ENCODE data around the gene MARCKS. TPM values are rescaled to one million over a fixed set of nuclear protein-coding genes. Genes with fewer than 3 reads are reported as not detected.

MARCKS gene
- total RNA-seq, 1 experiment from 2014 or later, result 95.9 TPM

- ChIA-PET CTCF (interaction anchor here (0.6 kb wide), 1 partner anchor 58 kb away, joined by 6 read pairs; no protein-coding TSS in a partner anchor), POLR2A (ENCODE audit: low non-redundant PET) (no interaction called here)
- BruUV-seq (replicated peaks), result no TSS peak
Observed at GRCh38 chr6:113821445-113821844, 35.7 kb upstream of the MARCKS start.

DNA sequence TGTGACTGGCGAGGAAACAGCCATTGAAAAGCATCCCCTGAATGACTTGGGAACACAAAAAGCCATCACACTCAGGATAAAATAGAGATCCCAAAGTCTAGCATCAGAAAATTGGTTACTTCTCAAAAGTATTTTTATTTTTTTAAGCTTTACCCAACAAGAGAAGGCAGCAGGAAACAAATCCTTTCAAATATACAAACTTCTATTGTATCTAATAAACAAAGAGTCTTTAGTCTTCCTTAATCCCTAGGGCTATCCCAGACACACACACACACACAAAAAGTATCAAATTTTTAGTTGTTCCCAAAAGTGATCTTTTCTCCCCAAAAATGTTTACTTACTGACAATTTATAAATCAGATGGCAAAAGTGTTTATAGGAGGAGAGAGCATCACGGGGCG is 33.2 kb upstream of the MARCKS start:
- ChIA-PET CTCF (no interaction called here), POLR2A (ENCODE audit: low non-redundant PET) (no interaction called here)
- Histone ChIP-seq H3K36me3 (ENCODE audit: insufficient read depth, low read length, poor library complexity, severe bottlenecking) (no peaks in the 10 kb centered on the region), H3K4me1 (ENCODE audit: insufficient read depth, low read length, poor library complexity, severe bottlenecking) (peaks cover 7% of the 10 kb centered on the region), H3K27ac (ENCODE audit: low read depth, low read length, poor library complexity, severe bottlenecking) (no peak overlapping the region), H3K27me3 (replicated peaks; ENCODE audit: insufficient read depth, low read depth, low read length, poor library complexity) (no peaks in the 10 kb centered on the region), H3K4me3 (ENCODE audit: low read depth, low read length, poor library complexity, severe bottlenecking) (no peak overlapping the region), H3K9me3 (ENCODE audit: low read depth, low read length, poor library complexity, severe bottlenecking) (no peaks in the 10 kb centered on the region)
- BruUV-seq (replicated peaks), result no TSS peak
- TF ChIP-seq CTCF (conservative IDR thresholded peaks at IDR 0.05; ENCODE audit: low read depth, low read length), result no peak
- TF ChIP-seq EZH2 (IDR thresholded peaks at IDR 0.05; ENCODE audit: borderline replicate concordance, low read depth, low read length, poor library complexity, severe bottlenecking), result no peak
- DNase-seq (ENCODE audit: low spot score), result no peak
- intact Hi-C loops (cut with micrococcal nuclease; ENCODE audit: unreplicated experiment), result no loop called here

More at GRCh38 chr6:113821445-113821844, 35.7 kb upstream of the MARCKS start:
- Histone ChIP-seq H3K9me3 (ENCODE audit: low read depth, low read length, poor library complexity, severe bottlenecking) (no peaks in the 10 kb centered on the region), H3K4me1 (ENCODE audit: insufficient read depth, low read length, poor library complexity, severe bottlenecking) (peaks cover 6% of the 10 kb centered on the region), H3K36me3 (ENCODE audit: insufficient read depth, low read length, poor library complexity, severe bottlenecking) (no peaks in the 10 kb centered on the region), H3K27me3 (replicated peaks; ENCODE audit: insufficient read depth, low read depth, low read length, poor library complexity) (no peaks in the 10 kb centered on the region), H3K27ac (ENCODE audit: low read depth, low read length, poor library complexity, severe bottlenecking) (no peak overlapping the region), H3K4me3 (ENCODE audit: low read depth, low read length, poor library complexity, severe bottlenecking) (no peak overlapping the region)
- intact Hi-C loops (cut with micrococcal nuclease; ENCODE audit: unreplicated experiment), result no loop called here
- TF ChIP-seq EZH2 (IDR thresholded peaks at IDR 0.05; ENCODE audit: borderline replicate concordance, low read depth, low read length, poor library complexity, severe bottlenecking) (no peak), CTCF (conservative IDR thresholded peaks at IDR 0.05; ENCODE audit: low read depth, low read length) (no peak)
- no peak for DNase-seq (ENCODE audit: low spot score)

- no TSS peak for BruUV-seq (replicated peaks)
- H3K27me3 ChIP-seq (replicated peaks; ENCODE audit: insufficient read depth, low read depth, low read length, poor library complexity), result no peaks in the 10 kb centered on the region
- no peak for TF ChIP-seq CTCF (conservative IDR thresholded peaks at IDR 0.05; ENCODE audit: low read depth, low read length)
- no peak for TF ChIP-seq EZH2 (IDR thresholded peaks at IDR 0.05; ENCODE audit: borderline replicate concordance, low read depth, low read length, poor library complexity, severe bottlenecking)
- H3K27ac ChIP-seq (ENCODE audit: low read depth, low read length, poor library complexity, severe bottlenecking), result no peak overlapping the region
- CTCF ChIA-PET, result no interaction called here
- intact Hi-C loops (cut with micrococcal nuclease; ENCODE audit: unreplicated experiment), result no loop called here
- no peaks in the 10 kb centered on the region for H3K36me3 ChIP-seq (ENCODE audit: insufficient read depth, low read length, poor library complexity, severe bottlenecking)
- H3K4me1 ChIP-seq (ENCODE audit: insufficient read depth, low read length, poor library complexity, severe bottlenecking), result peaks cover 7% of the 10 kb centered on the region
- H3K4me3 ChIP-seq (ENCODE audit: low read depth, low read length, poor library complexity, severe bottlenecking), result no peak overlapping the region
- POLR2A ChIA-PET (ENCODE audit: low non-redundant PET), result no interaction called here
- H3K9me3 ChIP-seq (ENCODE audit: low read depth, low read length, poor library complexity, severe bottlenecking), result no peaks in the 10 kb centered on the region
- no peak for DNase-seq (ENCODE audit: low spot score)
Observed at GRCh38 chr6:113824411-113824810, 32.7 kb upstream of the MARCKS start.

Data from A673 (cell line).